Renal cortical epithelial cell (primary cell): ENCODE measurements around the gene CNOT4. TPM values are rescaled to one million over a fixed set of nuclear protein-coding genes. Genes with fewer than 3 reads are reported as not detected.

Experiments used
- DNase-seq: peaks from one replicate; pipeline ENCODE4 v3.0.0-alpha.2; 2011; ENCODE audit warnings: low read depth
- total RNA-seq: library from RNA; depleted of rRNA; stranded (reverse); fragments of >200 nt; gene quantifications from 2 replicates; pipeline ENCODE4 v1.2.3, GENCODE V29; 2014

Gene CNOT4
- total RNA-seq, 1 donor from 2014 or later, result 11.0 TPM

DNA sequence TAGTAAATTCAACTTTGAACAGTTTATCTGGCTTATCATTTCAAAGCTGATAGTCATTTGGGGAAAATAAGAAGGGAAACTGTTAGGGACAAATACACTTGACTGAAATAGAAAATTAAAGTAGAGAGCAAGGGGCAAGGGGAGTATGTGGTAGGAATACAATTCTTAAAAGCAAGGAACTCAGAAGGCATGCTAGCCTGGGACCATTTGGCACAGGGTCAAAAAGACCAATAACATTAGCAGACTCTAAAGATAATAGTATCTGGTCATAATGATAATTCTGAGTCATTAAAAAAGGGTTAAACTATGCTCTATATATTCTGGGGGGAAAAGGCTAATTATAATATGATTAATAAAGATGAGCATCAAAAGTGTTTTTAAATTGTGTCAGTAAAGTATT is 112.2 kb downstream of the CNOT4 start:
- DNase-seq, result no peak

DNA sequence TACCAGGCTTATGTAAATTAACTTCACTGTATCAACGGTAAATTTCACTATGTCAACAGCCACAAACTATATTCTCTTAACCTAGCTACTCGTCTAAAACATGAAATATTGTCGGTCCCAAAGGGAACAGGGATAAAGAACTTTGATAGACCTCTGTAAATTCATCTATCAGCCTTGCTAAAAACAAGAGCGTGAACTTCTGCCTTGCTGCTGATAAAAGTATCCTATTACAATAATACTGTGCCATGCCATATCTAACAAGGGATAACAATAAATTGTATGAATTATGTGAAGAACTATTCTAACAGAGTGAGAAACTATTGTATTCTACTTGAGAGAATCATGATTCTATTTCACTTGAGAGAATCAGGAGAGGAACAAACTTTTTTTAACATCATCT is 117.2 kb downstream of the CNOT4 start:
- DNase-seq, result no peak

DNA sequence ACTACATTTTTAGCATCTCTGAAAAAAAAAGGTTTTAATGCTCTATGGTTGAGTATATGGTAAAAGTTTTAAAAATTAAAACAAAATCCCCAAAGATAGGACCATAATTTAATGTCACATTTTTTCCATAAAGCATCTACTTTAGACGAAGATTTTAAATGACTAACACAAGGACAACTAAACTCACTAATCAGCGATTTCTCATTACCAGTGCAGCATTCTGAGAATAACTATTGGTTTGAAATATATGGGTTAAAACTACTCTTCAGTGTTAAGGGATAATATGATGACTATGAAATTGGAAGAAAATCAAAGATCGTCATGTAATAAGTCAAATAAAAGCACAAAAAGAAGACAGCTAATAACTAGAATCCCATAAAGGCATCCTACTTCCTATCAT is 118.4 kb downstream of the CNOT4 start:
- DNase-seq, result no peak

DNA sequence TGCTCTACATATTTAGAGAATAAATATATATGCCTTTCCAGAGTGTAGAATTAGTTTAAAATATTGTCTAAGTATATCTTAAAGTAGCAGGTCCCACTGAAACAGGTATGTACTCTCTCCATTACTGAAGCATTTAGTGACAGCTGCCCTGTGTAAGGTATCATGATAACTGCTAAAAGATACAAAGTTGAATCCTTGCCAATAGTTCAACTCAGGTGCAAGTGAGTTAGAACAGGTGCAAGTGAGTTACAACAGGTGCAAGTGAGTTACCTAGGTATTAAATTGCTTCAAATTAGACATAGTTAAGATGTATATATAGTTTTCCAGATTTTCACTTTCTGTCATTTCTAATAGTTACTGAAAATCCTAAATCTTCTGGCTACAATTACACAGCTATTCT is 119.1 kb downstream of the CNOT4 start:
- no peak for DNase-seq

DNA sequence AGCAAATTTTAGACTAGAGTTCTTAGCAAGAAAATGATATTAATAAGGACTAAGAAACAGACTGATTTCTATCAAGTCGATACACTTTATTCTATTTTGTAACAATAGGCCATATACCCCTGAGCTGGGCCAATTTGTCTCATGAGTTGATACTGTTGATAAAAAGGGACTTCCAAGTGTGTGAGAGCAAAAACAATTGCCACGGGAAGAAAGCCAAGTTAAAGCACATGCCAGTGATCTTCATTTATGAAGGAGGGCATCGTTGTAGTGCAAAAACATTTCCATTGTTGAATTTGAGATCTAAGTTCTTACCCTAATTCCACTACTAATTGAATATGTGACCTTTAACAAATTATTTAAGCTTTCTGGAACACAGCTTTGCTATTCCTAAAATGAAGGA is 119.9 kb downstream of the CNOT4 start:
- DNase-seq, result no peak

DNA sequence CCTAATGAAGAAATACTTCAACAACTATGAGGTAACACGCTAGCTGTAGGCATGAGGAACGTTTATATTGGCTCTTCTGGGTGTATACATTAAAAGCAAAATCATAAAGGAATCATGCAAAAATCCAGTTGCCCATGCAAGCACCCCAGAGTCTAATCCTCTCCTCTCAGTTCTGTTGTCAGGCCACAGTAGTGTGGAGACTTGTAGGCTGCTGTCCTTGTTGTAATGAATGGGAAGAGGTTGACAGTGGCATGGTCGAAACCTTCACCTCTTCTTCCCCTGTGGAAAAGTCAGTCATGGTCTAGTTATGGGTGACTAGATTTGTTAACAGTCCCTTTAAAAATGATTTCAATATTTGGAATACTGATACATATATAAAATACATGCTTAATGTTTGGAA is 121.3 kb downstream of the CNOT4 start:
- DNase-seq, result no peak

DNA sequence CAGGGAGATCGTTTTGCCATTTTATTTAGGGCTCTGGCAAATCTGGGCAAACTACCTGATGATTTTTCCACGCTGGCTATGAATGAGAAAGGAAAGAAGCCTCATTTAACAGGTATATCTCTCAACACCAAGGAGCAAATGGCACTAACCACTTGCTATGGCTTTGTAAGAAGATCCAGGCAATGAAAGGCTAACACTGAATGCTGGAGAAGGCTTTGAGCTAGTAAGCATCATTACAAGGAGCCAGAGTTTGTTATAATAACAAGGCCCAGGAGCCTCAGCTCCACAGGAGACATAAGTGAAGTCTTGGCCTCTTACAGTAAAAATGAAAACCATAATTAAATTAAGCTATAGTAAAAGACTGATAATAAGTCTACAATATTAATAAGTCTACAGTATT is 123.1 kb downstream of the CNOT4 start:
- no peak for DNase-seq

DNA sequence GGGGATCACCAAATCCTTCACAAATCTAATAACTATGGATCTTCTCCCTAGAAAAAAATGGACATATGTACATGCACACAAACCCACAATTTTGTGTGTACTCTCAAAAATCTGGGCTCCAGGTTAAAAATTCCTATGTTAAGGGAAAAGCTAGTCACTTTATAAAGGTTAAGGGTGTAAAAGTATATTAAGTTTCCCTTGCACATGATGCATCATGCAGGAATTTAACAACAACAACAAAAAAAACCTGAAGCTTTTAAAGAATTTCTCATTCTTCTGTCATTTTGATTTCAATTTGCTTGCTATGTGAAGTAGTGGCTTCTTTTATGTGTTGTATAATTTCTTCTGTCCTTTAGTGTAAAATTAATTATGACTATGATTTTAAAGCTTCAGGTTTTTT is 123.7 kb downstream of the CNOT4 start:
- peak; percentile 64 for DNase-seq

DNA sequence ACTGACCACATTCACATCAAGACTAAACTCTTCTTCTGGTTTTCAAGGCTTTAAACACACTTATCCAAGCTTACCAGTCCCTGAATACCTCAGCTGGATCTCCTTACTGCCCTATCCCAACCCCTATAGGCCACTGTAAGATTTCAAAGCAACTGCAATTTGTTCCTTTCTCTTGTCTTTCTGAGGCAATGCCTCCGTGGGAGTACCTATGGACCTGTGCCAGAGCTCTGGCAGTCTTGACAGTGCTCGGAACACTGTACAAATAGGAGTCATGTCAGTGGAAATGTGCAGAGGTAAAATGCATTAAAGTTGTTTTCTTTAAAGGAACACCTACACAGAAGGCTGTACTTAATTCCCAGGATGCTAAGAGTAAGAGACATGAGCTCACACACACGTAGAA is 124.7 kb downstream of the CNOT4 start:
- DNase-seq, result peak; percentile 46

DNA sequence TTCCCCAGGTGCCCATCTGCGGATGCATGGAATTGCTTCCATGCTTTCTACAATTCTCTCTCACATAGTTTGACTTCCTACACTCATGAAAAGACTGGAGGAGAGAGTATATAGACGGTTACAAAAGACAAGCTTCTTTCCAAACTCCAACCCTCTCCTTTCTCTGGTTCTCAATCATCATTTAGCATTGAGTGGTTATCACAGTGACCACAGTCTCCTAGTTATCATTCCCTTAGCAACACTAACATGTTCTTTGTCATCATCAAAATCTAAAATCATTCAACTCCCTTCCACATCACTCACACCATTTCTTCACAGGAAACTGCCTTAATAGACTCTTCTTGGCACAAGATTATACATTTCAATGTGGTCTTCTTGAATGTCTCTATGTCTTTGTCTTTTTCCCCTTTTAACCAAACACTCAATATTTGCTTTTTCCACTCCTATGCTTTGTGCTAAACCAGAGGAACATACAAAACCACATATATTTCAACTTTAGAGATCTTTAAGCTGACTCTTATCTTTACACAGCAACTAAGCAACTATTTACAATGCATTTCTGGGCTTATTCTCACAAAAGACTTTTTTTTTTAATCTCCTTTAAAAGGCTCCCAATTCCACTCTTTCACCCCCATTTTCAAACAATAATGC is 126.3 kb downstream of the CNOT4 start:
- no peak for DNase-seq

DNA sequence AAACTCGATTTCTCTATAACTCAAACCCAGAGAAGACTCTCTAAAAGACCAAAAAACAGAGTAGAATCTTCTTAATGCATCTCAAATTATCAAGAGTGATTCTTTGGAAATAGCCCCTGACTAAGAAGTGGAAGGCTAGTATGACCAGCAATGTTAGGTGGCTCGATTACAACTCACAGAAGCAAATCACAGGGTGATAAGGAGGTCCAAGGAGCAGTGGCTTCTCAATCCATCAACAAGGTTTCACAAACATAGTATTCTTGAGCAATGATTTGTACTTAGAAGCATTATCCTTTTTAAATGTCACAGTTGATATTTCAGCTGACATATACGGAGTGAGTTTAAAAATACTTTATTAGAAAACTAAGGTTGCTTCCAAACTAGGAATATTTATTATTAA is 127.7 kb downstream of the CNOT4 start:
- DNase-seq, result no peak

DNA sequence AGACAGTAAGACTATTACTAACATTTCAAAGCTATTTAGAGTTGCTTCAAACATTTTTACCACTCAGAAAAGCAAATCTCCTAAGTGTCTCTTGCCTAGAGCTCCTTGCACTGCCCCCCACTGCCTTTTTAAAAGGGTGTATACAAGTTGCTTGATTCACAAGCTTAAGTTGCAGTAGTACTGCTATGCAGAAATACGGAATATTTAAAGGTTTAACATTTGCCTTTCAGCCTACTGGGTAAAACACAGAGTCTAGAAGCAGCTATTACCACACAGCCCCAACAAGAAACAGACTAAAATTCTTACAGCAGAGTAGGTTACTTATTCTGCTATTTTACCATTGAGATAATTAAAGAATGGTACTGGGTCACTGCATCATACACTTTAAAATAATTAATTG is 128.5 kb downstream of the CNOT4 start:
- no peak for DNase-seq

DNA sequence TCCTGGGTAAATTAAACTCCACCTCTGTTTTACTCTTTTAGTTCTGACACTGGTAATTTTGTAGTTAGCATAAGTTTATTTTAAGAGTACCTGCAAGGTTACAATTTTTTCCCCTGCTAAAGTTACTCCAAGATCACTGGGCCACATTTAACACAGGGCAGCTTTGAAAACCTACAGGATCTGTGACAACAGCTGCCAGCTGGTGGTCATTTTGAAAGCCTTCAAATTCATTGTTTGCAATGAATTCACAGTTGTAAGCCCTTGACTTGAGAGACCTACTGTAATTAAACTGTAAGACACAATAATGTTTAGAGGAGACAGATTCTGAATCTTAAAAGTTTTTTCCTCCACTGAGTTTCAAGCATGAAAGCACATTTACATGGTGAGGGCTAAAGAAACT is 129.6 kb downstream of the CNOT4 start:
- no peak for DNase-seq

DNA sequence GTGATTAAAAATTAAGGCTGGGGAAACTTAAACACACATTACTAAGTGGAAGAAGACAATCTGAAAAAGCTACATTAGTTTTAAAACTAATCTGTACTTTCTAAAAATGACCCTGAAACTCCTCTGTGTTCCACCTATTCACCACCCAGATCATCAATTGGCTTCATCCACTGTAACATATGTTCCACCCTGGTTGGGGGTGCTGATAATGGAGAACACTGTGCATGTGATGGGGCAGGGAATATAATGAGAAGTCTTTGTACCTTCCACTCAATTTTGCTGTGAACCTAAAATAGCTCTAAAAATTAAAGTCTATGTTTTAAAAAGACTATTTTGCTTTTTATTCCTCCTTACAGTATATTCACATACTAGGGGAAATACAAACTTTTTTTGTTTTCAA is 132.7 kb downstream of the CNOT4 start:
- no peak for DNase-seq

DNA sequence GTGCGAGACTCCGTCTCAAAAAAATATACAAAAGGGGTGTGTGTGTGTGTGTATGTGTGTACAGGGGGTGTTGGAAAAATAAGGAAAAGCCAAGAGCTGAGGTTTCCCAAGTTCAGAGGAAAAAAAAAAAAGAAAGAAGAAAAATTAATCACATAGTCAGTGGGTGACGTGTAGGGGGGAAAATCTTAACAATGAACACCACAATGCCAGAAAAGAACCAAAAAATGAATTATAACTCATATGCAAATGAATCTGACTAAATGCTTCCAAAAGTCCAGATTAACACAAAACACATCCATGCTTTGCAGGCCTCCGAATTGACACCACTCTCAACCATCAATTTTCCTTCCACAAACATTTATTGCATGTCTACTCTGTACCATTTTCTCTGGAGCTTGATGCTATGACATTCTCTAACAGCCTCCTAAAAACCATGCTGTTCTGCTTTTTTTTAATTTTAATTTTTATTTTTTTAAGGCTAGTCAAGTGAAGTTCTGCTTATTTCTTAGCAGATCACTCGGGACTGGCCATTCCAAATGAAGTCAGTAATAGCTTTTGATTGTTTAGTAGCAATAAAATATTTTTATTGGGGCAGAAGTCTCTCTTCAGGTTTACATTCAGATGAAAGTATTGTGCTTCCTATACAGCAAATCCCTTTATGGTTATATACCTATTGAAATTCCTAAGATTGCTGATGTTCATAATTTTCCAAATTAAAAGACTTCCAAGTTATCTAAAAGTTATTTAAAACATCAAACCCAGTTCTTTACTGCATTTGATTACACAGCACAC is 133.8 kb downstream of the CNOT4 start:
- DNase-seq, result no peak

DNA sequence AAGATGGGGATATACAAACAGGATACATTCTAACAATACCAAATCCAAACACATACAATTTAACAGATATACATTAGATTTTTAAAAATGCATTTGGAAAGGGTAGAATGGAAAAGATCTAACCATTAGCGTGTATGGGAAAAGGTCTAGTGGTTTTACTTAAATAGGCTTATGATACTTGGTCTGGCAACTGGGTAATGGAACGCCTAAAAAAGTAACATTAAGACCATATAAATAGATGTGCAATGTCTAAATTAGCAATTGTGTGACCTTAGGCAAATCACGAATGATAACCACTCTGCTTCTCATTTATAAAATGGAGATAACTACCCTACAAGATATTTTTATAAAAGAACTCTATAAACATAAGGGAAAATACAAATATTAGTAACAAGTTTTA is 135.2 kb downstream of the CNOT4 start:
- DNase-seq, result no peak

DNA sequence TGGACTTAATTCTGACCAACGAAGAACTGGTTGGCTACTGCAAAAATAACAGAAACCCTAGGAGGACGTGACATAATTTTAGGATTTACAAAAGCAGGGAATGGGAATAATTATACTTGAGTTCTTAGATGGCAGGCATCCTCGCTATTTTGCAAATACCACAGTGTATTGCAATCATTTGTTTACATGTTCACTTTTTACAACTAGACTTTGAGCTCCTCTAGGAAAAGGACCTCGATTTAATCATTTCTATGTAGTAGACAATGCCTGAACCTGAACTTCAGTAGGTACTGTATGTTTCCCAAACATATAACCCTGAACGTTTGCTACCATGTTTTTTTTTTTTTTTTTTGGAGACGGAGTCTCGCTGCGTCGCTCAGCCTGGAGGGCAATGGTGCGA is 137.7 kb downstream of the CNOT4 start:
- no peak for DNase-seq

DNA sequence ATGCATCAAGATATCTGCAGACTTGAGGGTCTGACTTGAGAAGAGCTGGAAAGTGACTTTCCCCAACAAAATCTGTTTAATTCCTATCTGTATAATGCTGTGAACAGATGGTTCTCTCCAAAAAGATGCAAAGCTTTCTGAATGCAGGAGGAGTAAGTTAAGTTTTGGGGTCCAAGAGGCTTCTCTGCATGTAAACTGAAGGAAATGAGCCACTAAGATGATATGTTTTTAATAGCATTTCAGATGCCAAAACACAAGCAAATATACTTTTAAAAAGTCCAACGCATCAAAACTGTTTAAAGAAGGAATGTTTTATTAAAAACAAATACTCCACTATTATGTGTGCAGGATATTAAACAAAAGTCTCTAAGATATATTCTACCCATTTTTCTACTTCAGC is 139.2 kb downstream of the CNOT4 start:
- DNase-seq, result no peak

DNA sequence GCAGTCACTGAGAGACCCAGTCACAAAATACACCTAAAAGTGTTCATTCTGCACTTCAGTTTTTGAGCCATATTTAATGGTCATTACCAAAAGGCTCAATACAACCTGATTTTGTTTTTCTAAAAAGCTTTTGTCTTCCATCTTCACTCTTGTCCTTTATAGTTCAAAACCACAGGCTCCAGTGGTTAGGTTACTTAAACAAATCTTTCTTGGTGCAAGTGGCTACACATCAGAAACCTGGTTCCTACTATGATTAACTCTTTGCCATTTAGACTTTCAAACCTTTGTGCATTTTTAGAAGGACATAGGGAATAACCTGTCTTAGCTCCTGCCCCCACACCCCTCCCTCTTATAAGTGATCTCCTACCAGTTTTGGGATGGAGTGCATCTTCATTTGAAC is 140.5 kb downstream of the CNOT4 start:
- no peak for DNase-seq

DNA sequence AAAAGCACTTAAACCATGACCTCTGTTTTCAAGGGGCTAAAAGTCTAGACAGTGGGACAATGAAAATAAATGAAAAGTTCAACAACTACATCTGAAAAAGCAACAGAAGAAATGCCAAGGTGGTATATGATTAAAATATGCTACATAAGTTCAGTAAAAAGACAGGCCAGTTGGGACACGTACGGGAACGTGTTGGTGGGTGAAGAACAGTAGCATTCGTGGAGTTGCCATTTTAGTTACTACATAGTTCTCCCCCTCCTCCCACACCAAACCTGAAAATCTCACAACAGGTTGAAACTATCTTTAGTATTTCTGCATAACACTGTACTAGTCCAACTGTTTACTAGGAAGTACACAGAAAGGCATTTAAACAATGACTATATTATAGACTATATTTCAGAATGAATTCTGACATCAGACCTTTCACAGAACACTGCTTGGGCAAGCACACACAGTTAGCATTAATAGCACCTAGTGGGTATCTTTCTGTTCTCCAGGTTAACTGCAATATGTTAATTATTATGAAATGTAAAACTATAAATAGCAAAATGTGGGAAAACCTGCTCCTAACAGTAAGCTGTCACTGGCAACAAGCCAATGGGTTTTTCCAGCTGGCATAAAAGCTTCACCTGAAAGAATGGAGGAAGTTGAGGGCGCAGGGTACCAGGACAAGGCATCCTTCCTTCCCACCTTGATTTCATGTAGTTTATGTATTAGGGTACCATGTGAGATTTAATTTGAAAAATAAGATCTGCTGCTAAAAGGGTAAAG is 141.3 kb downstream of the CNOT4 start:
- DNase-seq, result peak; percentile 23

DNA sequence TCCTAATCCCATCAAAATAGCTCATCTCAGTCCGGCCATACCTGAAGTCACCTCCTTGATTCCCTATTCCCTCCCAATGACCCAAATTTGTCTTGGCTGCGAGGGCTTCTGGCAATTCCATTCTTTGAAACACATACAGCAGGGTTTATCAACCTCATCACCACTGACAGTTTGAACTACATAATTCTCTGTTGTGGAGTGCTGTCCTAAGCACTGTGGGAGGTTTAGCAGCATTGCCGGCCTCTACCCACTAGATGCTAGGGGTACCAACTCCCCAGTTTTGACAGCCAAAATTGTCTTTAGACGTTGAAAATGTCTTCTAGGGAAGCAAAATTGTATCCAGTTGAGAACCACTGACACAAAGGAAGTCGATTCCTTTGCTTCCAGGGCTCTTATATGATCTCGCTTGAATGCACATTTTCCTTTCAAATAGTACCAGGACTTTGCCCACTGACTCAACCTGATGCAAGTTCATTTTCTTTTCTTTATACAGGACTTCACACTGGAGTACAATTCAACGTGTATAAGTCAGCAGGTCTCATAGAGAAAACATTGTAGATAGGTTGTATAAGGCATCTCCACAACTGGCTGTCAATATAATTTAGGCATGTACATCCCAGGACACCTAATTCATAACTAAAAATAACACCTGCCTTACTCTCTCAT is 142.9 kb downstream of the CNOT4 start:
- DNase-seq, result peak; percentile 83

DNA sequence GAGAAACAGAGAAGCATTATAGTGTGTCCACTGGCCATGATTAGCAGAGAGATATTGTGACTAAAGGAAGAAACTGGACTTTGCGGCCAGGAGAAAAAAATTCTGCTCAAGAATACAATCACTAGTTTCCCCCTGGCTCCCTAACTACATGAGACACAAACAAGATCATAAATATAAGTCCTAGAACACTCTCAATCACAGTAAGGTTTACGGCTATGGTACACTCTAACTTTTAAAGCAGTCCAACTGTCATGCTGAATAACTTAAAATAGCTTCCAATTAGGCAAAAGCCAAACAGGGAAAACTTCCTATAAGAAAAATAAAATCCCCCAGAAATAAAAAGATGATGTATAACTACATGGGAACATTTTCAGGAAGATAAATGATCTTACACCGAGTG is 144.2 kb downstream of the CNOT4 start:
- no peak for DNase-seq
